ENCODE results near the gene OR5AU1.

The OR5AU1 gene
- total RNA-seq: 0 reads per million in 2 donors

DNA sequence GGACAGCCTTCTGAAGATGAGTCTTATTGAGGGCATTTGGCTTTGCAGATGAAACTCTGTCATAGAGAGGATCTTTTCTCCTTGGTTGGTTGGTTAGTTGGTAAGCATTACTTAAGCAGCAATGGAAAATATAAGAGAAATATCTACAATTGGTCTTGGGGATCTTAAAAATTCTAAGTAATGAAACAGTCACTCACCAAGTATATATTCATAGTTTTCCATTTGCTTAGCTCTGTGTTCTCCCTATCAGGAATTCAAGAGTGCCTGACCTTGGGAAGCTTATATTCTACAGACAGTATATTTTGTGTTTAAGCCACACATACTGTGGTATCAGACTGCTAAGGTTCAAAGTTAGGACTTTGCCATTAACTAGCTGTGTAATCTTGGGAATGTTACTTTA is at the start of gene OR5AU1:
TSS of gene OR5AU1 (minus strand) at position 101 of the 400 bp plus-strand sequence. CDS start 191 bp downstream, outside the sequence.
- no peak for DNase-seq

DNA sequence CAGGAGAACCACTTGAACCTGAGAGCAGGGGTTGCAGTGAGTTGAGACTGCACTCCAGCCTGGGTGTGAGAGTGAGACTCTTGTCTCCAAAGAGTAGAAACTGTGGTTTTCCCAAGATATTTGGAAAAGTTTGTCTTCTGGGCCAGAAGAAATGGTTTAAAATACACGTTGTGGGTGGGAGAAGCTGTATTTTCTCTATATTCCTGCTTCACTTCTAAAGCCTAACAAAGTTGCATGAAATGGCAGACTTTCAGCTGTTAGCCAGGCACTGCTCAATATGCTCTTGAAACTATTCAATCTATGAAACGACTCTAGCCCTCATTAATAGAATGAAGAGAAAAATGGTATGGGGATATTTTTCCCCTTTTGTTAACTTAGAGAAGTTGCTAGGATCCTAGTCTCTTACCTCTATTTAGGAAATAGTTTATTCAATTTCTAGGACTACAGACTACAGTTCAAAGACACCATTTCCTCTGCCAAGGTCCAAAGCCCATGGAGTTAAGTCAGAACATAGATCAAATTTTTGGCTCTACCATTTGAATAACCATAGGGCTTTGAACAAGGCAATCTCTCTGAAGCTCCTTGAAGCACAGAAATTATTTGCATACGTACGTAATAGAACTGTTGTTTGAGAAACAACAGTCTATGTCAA is 49.3 kb upstream of the OR5AU1 start:
- no peak for DNase-seq

DNA sequence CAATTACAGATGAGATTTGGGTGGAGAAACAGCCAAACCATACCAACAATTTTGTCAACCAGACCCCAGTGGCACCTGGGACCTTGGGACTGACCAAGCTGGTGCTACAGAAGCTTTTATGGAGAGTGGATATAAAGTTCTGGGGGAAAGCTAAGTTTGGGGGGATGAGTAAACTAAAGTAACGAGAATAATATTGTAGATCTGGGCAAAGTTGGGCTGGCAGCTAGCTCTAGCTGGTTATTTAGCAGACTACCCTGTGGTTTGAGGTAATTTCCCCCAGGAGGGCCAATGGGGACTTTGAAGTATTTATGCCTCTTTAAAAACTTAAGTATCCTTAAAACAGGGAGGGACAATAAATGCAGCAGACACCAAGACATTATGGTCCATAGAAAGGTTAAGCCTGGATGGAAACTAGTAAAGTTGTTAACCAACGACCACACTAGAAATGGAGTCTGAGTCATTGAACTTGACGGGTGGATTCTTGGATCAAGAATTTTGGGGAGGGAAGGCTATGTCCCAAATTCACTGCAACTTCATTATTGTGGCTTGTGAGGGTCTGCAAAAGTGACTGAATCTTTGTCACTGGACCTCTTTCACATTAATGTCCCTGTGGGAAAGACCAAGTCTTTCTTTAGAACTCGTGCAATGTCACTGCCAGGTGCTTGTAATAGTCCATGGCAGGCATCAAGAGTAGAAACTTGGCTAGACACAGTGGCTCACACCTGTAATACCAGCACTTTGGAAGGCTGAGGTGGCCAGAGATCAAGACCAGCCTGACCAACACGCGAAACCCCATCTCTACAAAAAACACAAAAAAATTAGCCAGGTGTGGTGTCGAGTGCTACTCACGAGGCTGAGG is 48.5 kb upstream of the OR5AU1 start:
- DNase-seq: no peak

DNA sequence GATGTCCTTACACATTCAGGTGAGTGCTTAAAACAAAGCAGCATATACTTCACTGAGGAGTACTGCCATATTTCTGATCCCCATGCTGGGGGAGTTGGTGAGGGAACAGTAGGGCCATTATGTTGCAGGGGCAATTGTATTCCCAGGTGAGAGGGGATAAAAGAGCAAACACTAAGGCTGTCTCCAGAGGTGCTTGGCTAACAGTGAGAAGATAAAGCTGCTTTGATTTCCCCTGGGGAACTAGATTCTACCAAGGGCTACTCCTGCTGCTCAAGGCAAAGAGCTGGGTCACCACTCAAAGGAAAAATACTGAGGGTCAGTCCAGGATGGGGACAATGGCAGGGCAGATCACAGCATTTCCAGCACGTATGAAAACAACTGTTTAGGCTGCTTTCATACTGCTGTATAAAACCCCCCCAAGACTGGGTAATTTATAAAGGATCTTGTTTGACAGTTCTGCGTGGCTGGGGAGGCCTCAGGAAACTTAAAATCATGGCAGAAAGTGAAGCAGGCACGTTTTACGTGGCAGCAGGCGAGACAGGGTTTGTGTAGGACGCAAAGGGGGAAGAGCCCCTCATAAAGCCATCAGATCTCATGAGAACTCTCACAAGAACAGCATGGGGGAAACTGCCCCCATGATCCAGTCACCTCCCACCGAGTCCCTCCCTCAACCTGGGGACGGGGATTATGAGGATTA is 47.8 kb upstream of the OR5AU1 start:
- no peak for DNase-seq

DNA sequence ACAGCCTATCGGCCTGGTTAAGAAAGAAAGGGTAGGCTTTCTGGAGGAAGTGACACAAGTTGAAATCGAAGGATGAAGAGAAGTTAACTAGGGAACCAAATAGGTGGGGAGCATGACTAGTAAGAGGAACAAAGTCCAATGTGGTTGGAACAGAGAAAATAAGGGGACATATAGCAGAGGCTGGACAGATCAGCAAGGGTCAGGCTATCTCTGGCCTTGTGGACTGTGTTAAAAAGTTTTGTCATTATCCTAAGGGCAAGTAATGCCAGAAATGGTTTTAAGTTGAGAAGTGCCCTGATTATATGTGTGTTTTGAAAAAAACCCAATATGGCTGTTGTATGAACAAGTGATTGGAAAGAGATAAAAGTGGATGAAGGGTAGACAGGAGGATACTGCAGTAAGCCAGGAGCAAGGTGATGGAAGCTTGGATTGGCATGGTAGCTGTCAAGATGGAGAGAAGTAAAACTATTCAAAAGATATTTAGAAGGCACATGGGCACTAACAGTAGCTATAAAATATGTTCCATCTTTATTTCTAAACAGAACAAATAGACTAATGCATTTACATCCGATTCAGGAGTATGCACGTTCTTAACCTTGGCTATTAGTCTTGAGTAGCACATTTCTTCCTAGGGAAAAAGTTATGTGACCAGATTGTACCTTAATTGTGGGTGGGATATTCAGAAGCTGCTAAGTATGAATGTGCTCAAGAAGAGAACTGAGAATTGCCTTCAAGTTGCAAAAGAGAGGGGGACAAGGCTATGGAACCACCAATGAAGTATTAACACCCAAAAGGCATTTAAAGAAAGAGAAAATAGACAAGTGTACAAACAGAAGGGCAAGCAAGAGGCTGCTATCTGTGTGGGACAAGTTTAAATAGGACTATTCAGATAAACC is 46.8 kb upstream of the OR5AU1 start:
- DNase-seq: no peak

DNA sequence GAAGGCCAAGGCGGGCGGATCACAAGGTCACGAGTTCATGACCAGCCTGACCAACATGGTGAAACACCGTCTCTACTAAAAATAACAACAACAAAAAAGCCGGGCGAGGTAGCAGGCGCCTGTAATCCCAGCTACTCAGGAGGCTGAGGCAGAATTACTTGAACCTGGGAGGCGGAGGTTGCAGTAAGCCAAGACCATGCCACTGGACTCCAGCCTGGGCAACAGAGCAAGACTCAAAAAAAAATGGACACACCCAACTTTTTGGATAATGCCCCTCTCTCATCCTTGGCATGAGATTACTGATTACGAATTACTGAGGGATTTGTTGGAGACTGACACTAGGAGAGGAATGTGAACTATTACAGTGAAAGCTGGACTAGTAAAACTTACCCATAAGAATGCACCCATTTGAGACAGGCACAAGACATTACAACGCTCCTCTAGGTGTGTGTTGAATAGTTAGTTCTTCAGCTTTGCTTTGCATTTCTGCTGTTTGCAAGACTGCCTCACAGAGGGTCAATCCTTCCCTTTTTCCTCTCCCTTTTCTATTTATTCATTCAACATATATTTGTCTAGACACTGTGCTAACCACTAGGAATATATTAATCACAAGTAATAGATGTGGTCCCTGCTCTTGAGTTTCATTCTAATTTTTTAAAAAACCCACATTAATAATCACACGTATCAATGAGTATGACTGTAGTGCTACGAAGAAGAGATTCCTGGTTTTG is 46.0 kb upstream of the OR5AU1 start:
- no peak for DNase-seq

DNA sequence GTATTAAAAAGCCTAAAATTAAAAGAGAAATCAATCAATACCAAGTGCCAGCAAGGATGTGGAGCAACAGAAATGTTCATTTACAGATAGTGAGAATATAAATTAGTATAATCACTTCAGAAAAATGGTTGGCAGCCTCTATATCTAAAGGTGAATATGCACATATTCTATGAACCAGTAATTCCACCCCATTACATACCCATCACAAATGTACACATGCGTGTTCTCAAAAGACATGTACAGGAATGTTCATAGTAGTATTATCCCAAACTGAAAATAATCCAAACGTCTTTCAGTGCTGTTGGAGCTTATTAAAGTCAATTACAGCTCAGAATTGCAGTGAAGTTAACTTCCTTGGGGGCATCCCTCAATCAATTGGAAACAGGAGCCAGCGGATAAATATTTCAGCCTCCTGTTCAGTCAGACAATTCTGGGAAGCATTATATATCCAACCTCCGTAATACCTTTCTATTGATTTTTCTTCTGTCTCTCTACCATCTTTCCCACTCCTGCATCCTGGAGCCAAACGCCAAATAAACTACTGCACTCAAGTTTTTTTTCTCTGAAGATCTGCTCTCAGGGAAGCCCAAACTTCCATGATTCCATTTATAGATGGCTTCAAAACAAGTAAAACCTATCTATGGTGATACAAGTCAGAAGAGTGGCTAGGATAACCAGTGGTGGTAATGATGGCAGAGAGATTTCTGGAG is 45.0 kb upstream of the OR5AU1 start:
- no peak for DNase-seq

DNA sequence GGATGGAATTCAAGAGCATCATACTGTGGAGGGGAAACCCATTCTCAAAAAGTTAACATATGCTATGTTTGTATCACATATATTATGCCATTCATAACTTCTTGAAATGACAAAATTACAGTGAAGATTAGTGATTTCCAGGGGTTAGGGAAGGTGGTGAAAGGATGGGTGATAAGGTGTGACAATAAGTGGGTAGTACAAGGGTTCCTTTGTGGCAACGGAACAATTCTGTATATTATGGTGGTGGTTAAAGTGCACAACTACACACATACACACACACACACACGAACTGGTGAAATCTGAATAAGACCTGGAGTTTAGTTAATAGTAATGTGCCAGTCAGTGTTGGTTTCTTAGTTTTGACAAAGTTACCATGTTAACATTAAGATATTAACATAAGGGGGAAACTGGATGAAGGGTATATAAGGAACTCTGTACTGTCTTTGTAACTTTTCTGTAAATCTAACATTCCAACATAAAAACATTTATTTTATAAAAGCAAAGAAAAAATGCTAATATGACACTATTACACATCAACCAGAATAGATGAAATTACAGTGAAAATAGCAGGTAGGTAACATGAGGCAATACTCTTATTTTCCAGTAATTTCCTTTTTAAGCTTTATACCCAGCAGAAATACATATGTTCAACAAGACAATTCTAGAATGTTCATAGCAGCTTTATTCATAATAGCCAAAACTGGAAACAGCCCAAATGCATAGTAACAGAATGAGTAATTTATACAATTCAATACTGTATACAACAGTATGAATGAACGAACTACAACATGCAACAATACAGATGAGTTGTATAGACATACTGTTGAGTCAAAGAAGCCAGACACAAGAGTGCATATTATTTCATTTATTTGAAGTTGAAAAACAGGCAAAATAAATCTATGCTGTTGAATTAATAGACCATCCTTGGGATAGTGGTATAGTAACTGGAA is 44.0 kb upstream of the OR5AU1 start:
- DNase-seq: no peak

DNA sequence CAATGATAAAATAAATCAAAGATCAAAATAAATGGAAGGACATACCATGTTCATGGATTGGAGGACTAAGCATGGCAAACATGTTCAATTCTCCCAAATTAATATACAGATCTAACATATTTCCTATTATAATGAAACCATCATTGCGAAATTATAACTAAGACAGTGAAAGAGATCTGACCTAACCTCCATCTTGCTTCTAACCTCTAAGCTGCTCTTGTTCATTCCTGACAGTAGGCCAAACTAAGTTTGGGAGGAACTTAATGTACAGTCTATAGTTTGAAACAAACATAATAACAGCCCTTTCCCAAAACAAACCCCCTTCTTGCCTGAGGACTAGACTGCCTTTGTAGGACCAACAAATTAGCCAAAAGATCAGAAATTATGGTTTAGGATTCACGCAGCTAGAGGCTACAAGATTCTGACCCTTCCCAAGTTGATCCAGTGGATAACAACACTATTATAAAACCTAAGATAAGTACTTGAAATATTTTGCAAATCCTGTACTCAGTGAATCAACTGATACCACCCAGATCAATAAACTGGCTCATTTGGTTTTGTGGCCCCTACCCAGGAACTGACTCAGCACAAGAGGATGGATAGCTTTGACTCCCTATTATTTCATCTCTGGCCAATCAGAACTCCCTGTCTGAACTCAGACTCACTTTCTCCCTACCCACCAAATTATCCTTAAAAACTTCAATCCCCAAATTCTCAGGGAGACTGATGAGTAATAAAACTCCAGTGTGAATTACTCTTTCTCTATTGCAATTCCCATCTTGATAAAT is 41.7 kb upstream of the OR5AU1 start:
- DNase-seq: no peak

DNA sequence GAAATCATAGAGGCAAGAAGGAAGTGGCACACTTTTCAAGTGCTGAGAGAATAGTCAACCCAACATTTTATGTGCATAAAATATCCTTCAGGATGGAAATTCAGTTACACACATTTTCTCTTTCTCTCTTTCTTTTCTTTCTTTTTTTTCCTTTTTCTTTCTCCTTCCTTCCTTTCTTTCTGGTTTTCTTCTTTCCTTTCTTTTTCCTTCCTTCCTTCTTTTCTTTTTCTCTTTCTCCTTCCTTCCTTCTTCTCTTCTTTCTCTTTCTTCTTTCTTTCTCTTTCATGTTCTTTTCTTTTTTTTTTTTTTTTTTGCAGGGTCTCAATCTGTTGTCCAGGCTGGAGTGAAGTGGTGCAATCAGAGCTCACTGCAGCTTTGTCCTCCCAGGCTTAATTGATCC is 38.7 kb upstream of the OR5AU1 start:
- no peak for DNase-seq

DNA sequence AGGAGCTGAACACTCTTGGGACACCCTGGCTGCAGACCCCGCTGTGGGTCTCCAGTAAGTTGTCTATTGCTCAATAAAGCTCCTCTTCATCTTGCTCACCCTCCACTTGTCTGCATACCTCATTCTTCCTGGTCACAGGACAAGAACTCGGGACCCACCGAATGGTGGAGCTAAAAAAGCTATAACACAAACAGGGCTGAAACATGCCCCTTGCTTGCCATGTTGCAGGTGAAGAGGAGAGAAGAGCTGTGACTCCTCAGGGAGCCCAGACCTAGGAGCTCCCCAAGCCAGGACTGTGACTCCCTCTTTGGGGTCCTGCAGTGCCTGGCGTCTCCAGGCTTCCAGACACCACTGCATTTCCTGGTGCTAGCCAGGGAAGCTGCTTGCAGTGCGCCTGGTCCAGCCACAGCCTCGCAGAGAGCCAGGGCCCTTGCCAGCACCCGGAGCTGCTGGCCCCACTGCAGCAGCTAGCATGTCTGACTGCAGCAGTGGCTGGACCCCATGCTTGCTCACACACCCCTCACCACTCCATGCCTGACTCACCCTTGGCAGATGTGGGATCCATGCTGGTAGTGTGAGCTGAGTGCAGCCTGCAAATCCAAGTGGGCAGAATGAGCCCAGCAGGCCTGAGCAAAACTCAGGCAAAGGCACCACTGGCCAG is 37.1 kb upstream of the OR5AU1 start:
- DNase-seq: no peak

DNA sequence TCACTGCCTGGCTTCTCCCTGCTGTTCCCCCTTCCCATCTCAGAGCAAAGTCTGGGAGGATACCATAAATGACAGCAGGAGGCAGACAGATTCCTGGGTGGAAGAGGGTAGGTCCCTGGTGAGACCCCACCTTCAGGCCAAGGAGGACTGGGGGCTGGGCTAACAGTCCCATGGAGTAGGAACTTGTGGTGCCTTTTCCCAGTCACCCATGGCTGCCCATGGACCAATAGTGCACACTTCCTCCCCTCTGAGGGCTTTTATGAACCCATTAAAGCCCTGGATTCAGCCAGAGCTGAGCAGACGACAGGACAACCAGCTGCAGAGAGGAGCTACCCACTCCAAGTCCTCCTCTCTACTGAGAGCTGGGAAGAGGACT is 36.6 kb upstream of the OR5AU1 start:
- DNase-seq: no peak

DNA sequence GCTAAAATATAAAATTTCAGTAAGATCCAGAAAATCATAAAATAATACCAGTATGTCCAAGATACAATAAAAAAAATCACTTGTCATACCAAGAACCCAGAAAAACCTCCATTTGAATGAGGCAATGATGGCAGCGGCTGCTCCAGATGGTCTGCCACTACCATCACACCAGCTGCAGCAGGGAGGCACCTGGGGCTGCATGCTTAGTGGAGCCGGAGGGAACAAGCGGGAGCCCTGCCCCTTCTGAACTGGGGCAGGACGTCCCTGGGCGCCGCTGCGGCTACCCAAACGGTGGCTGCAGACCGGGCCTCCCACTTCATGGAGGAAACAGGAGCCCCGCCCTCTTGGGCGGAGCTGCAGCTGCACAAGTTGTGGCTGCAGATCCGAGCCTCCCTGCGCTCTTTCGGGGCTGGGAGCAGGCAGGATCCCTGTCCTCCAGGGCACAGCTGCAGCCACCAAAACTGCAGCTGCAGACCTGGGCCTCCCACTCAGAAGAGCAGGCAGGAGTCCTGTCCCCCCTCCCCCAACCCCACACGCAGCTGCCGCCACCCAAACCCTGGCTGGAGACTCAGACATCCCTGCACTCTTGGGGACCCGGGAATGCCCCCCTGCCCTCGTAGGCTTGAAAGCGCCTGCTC is 36.1 kb upstream of the OR5AU1 start:
- DNase-seq: peak; percentile 59

DNA sequence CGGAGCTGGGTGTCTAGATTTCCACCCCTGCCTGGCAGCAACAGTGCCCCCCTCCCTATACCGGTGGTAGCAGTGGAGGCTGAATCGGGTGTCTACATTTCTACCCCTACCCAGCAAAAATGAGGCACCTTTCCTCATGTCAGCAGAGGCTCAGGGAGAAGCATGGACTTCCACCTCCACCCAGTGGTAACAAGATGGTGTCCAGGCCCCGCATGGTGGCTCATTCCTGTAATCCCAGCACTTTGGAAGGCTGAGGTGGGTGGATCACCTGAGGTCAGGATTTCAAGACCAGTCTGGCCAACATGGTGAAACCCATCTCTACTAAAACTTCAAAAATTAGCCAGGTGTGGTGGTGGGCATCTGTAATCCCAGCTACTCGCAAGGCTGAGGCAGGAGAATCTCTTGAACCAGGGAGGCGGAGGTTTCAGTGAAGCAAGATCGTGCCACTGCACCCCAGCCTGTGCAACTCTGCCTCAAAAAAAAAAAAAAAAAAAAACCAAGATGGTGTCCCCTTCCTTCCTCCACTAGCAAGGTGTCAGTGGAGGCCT is 35.5 kb upstream of the OR5AU1 start:
- DNase-seq: no peak

DNA sequence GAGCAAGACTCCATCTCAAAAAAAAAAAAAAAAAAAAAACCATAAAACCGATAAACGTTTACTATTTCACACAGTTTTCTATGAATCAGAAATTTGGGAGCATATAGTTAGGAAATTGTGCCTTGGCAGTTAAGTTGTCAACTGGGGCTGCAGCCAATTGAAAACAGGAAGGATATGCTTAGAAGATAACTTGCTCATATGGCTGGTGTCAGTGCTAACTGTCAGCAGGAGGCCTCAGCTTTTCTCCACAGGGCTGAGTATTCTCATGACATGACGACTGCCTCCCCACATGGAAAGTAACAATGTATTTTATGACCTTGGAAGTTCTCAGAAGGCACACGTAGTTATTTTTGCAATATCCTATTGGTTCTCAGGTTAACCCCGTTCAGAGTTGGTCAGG is 29.6 kb upstream of the OR5AU1 start:
- no peak for DNase-seq

DNA sequence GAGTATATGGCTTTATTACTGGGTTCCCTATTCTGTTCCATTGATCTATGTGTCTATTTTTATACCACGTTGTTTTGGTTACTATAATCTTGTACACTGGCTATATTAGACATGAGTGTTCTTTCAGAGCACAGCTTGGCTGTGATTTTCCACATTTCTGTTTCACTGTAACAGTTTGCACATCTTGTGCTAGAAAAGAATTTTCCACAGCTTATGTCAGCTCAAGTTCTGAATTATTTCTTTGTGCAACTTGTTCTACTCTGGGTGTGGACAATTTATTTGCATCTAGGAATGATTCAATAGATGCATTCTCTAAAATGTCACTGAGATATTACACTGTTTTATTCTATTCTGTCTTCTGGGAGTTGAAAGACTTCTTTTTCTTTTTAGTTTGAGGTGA is 28.4 kb upstream of the OR5AU1 start:
- no peak for DNase-seq

DNA sequence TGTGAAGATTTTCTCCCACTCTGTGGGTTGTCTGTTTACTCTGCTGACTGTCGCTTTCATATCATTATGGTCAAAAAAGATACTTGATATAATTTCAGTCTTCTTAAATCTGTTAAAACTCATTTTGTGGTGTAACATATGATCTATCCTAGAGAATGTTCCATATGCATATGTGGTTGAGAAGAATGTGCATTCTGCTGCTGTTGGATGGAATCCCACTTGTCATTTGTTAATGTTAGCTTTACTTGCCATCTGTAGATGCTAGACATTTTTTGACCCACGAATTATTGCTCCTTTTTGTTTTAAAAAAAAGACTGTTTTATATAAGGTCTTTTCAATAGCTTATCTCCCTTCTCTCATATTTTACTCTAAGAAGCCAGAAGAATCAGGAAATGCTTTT is 26.3 kb upstream of the OR5AU1 start:
- DNase-seq: no peak

DNA sequence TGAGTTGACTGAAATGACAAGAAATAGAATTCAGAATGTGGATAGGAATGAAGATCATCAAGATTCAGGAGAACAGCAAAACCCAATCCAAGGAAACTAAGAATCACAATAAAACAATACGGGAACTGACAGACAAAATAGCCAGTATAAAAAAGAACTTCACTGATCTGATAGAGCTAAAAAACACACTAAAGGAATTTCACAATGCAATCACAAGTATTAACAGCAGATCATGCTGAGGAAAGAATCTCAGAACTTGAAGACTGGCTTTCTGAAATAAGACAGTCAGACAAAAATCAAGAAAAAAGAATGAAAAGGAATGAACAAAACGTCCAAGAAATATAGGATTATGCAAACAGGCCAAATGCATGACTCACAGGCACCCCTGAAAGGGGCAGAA is 15.3 kb upstream of the OR5AU1 start:
- DNase-seq: no peak
